Measurements from ENCODE around the gene KIAA0513.

GRCh38 chr16:84996365-84996764 is 31.2 kb upstream of the KIAA0513 start:
- TF ChIP-seq, protein P1, sequence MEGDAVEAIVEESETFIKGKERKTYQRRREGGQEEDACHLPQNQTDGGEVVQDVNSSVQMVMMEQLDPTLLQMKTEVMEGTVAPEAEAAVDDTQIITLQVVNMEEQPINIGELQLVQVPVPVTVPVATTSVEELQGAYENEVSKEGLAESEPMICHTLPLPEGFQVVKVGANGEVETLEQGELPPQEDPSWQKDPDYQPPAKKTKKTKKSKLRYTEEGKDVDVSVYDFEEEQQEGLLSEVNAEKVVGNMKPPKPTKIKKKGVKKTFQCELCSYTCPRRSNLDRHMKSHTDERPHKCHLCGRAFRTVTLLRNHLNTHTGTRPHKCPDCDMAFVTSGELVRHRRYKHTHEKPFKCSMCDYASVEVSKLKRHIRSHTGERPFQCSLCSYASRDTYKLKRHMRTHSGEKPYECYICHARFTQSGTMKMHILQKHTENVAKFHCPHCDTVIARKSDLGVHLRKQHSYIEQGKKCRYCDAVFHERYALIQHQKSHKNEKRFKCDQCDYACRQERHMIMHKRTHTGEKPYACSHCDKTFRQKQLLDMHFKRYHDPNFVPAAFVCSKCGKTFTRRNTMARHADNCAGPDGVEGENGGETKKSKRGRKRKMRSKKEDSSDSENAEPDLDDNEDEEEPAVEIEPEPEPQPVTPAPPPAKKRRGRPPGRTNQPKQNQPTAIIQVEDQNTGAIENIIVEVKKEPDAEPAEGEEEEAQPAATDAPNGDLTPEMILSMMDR (conservative IDR thresholded peaks at IDR 0.05 in 1 of 2, IDR thresholded peaks at IDR 0.05 in 1 of 2; ENCODE audit: low read depth in 1 of 2, low read length in 2 of 2), result no peak
- TF ChIP-seq EZH2 (IDR thresholded peaks at IDR 0.05; ENCODE audit: low read length, missing control alignments), result no peak

Measured in fibroblast of lung (primary cell).